NT2/D1 (cell line): ENCODE measurements around the gene KCNK16.

Experiments used
- DNase-seq: peaks from one replicate; pipeline ENCODE4 v3.0.0-alpha.2; 2011; ENCODE audit warnings: low read depth, low spot score
- H3K27me3 ChIP-seq: 2 replicates; pipeline ENCODE4 v1.6.0; 2011; ENCODE audit warnings: mild to moderate bottlenecking; ENCODE audit not compliant: insufficient read length, insufficient read depth
- H3K36me3 ChIP-seq: 2 replicates; pipeline ENCODE4 v1.6.1; 2011; ENCODE audit warnings: mild to moderate bottlenecking, low read length, mixed read lengths; ENCODE audit not compliant: insufficient read depth, insufficient read length
- H3K4me1 ChIP-seq: 2 replicates; pipeline ENCODE4 v1.5.1; 2011; ENCODE audit not compliant: insufficient read depth, insufficient read length
- H3K4me3 ChIP-seq: 2 replicates; pipeline ENCODE4 v1.5.1; 2011; ENCODE audit warnings: low read depth; ENCODE audit not compliant: insufficient read length
- H3K9ac ChIP-seq: 2 replicates; pipeline ENCODE4 v1.6.0; 2011; ENCODE audit warnings: low read depth; ENCODE audit not compliant: insufficient read length
- H3K9me3 ChIP-seq: 2 replicates; pipeline ENCODE4 v1.5.1; 2011; ENCODE audit warnings: mild to moderate bottlenecking, low read length; ENCODE audit not compliant: insufficient read depth
- SUZ12 ChIP-seq: IDR thresholded peaks from 2 replicates; pipeline ENCODE4 v1.6.1; 2011; ENCODE audit not compliant: insufficient read length, insufficient read depth; ENCODE audit errors: extremely low read depth
- YY1 ChIP-seq: IDR thresholded peaks from 2 replicates; pipeline ENCODE4 v1.6.1; 2011; ENCODE audit not compliant: insufficient read length, insufficient read depth
- ZNF274 ChIP-seq: IDR thresholded peaks from 2 replicates; pipeline ENCODE4 v1.6.1; 2011; ENCODE audit warnings: mild to moderate bottlenecking, low read depth, low read length

KCNK16 gene

GRCh38 chr6:39339868-39340550 lies 17.5 kb upstream of the KCNK16 start:
- no peak for DNase-seq
- peaks cover 4% of the 10 kb centered on the region for H3K4me1 ChIP-seq
- no peak overlapping the region for H3K4me3 ChIP-seq

DNA sequence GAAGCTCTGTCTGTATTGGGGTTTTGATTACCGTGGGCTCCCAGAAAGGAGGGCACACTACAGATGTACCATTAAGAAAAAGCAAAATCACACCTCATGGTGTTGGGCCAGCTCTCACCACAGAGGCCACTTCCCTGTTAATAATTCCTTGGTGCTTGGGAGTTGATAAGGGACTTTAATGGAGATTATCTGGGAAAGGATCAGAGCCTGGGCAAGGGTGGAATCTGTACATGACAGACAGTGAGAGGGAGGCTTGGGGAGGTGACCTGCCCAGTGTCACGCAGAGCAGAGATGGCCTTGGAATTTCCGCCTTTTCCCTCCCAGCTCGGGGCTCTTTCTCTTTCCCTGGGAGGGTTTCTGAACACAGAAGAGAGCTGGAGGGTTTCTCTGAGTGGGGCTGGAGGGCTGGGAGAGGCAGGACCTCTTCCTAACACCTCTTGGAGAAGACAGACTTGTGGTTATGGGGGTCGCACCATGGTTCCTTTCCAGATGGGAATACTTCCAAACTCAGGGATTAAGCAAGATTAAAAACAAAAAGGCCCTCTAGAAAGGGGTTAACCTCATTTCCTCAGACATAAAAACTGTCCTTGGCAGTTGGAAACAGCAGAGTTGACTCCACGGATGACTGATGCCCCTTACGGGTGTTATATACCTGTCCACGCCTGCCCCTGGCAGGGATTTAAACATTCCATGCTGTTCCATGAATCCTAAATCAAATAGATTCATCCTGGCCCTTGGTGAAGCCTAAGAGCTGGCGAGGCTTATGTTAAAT lies 16.8 kb upstream of the KCNK16 start:
- no peak for DNase-seq
- TF ChIP-seq ZNF274 (no peak), SUZ12 (no peak), YY1 (no peak)
- Histone ChIP-seq H3K27me3 (no peaks in the 10 kb centered on the region), H3K4me3 (no peak overlapping the region), H3K9ac (no peak overlapping the region), H3K4me1 (peaks cover 4% of the 10 kb centered on the region), H3K9me3 (no peaks in the 10 kb centered on the region), H3K36me3 (no peaks in the 10 kb centered on the region)

More at GRCh38 chr6:39339868-39340550, 17.5 kb upstream of the KCNK16 start:
- TF ChIP-seq YY1: no peak
- no peak for TF ChIP-seq SUZ12
- no peak for TF ChIP-seq ZNF274
- H3K27me3 ChIP-seq: no peaks in the 10 kb centered on the region
- no peak overlapping the region for H3K9ac ChIP-seq
- H3K9me3 ChIP-seq: no peaks in the 10 kb centered on the region
- H3K36me3 ChIP-seq: no peaks in the 10 kb centered on the region

DNA sequence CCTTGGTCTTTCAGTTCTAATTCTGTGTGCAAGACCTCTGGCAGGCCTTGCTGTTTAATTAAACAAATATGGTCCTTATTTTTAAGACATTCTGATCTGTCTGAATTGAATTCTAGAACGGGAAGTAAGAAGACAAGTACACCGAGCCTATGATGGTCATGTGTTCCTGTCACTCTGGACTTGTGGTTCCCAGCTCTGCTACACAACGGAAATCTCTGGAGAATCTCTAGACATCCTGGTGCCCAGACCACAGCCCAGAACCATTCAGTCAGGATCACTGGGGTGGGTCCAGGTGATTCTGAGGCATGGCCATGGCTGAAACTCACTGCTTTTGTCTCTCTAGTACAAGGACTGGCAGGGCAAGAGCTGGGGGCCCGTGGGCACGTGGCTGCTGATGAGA lies 15.9 kb upstream of the KCNK16 start:
- no peak overlapping the region for H3K9ac ChIP-seq
- TF ChIP-seq SUZ12 (no peak), YY1 (no peak), ZNF274 (no peak)

GRCh38 chr6:39335780-39336545 lies 13.5 kb upstream of the KCNK16 start:
- Histone ChIP-seq H3K9ac (no peak overlapping the region), H3K4me3 (no peak overlapping the region), H3K4me1 (no peaks in the 10 kb centered on the region), H3K9me3 (no peaks in the 10 kb centered on the region), H3K27me3 (no peaks in the 10 kb centered on the region), H3K36me3 (no peaks in the 10 kb centered on the region)
- TF ChIP-seq ZNF274 (no peak), YY1 (no peak), SUZ12 (no peak)
- no peak for DNase-seq

More for the DNA sequence above, 15.9 kb upstream of the KCNK16 start:
- Histone ChIP-seq H3K9me3 (no peaks in the 10 kb centered on the region), H3K4me1 (peaks cover 4% of the 10 kb centered on the region), H3K4me3 (no peak overlapping the region), H3K27me3 (no peaks in the 10 kb centered on the region), H3K36me3 (no peaks in the 10 kb centered on the region)
- no peak for DNase-seq

DNA sequence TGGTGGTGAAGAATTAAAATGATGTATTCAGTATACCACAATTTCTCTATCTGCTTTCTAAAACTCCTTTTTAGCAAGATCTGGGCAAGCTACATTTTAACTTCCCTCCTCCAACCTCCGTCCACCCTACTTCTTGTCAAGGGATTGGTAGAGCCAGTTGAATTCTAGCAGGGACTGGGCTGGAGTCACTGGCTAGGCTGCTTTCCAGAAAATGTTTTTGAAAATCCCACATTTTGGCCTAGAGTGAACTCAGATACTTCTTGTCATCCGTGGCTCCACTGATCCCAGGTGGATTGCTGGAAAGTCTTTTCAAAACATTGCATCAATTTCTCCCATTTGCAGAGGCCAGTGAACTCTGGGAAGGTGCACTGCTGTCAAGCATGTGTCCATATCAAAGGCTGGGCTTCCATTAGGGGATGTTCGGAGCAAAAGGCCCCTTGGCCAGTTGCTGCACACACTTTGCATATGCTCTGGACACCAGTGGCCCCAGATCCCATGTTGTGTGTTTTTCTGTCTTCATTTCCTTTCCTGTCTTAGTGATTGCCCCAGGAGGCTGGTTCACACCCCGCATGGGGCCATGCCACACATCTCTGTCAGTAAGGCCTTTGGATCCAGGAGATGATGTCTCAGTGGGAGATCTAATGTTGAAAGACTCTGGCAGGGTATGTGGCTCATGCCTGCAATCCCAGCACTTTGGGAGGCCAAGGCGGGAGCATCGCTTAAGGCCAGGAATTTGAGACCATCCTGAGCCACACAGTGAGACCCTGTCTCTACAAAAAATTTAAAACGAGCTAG lies 11.3 kb upstream of the KCNK16 start:
- TF ChIP-seq SUZ12 (no peak), ZNF274 (no peak), YY1 (no peak)
- no peaks in the 10 kb centered on the region for H3K36me3 ChIP-seq
- no peak overlapping the region for H3K9ac ChIP-seq
- peaks cover 3% of the 10 kb centered on the region for H3K27me3 ChIP-seq
- no peak for DNase-seq
- H3K4me3 ChIP-seq: no peak overlapping the region
- H3K9me3 ChIP-seq: no peaks in the 10 kb centered on the region
- no peaks in the 10 kb centered on the region for H3K4me1 ChIP-seq

- Histone ChIP-seq H3K36me3 (no peaks in the 10 kb centered on the region), H3K9ac (no peak overlapping the region), H3K4me3 (no peak overlapping the region), H3K9me3 (no peaks in the 10 kb centered on the region), H3K27me3 (peaks cover 3% of the 10 kb centered on the region), H3K4me1 (no peaks in the 10 kb centered on the region)
- DNase-seq: no peak
- no peak for TF ChIP-seq ZNF274
- no peak for TF ChIP-seq YY1
- no peak for TF ChIP-seq SUZ12
These were observed 8.0 kb upstream of the KCNK16 start for GRCh38 chr6:39330476-39330875.

DNA sequence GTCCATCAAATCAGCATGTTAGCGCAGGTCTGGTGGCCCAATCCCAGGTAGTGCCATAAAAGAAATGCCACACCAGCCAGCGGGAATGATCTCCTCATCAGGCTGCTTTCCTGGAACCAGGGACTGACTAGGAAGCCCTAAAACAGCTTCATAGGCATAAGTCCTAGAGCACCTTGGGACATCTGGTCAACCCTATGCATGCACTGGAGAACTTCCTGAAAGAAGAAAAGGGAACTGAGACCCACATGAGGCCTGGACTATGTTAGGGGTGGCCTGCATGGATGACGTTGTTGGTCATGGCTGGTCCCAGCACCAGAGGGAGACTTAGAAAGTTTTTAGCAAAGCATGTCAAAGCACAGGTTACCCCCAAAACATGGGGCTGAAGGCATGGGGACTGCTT lies 7.6 kb upstream of the KCNK16 start:
- Histone ChIP-seq H3K36me3 (no peaks in the 10 kb centered on the region), H3K27me3 (peaks cover 3% of the 10 kb centered on the region), H3K9me3 (no peaks in the 10 kb centered on the region), H3K9ac (no peak overlapping the region), H3K4me3 (no peak overlapping the region), H3K4me1 (no peaks in the 10 kb centered on the region)
- TF ChIP-seq YY1 (no peak), ZNF274 (no peak), SUZ12 (no peak)
- no peak for DNase-seq
